K562 treated with DMSO at 1 percent for 24 hours (cell line): ENCODE measurements around the gene ZNF576. TPM values are rescaled to one million over a fixed set of nuclear protein-coding genes. Genes with fewer than 3 reads are reported as not detected.

Experiments used
- total RNA-seq: library from RNA; unstranded; fragments of 300-600 nt; gene quantifications from 2 replicates; pipeline ENCODE4 v1.2.3, GENCODE V29; 2022; ENCODE audit warnings: low read depth; ENCODE audit not compliant: insufficient read depth

Gene ZNF576, protein sequence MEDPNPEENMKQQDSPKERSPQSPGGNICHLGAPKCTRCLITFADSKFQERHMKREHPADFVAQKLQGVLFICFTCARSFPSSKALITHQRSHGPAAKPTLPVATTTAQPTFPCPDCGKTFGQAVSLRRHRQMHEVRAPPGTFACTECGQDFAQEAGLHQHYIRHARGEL
- 15.1 and 23.4 TPM in 2 replicates for total RNA-seq

DNA sequence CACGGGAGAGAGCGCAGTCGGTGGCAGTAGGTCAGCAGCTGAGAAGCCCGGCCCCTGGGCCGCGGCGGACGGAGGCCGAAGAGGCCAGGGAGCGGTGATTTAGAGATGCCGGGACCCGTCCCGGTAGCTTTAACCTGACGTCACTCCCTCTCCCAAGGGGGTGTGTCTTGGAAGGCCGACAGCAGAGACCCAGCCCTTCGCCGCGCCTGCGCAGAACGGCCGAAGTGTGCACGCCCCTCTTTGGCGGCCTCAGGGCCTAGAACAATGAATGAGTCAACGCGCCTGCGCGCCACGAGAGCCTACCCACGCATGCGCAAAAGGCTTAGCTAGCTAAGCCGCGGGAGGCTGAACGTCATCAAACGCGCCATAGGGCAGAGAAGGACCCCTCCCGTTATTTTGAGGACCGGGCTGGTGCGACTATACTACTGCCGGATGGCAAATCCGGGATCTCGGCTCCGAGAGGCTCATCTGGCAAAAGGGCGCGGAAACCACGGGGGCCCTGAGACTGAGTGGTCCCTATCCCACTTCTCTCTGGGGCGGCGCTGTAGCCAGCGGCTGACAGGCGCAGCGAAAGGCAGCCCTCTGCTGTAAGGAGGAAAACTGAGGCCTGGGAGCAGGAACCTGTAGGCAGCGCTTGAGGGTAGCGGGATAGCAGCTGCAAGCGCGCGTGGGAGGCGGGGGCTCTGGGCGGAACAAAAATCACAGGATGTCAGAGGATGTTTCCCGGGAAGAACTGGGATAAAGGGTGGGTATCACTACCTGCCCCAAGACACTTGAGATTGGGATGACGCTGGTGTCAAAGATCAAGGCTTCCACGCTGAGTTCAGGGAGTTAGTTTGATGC is at the start of gene ZNF576, which contains the start of gene IRGQ:
ZNF576 (plus strand) TSS at position 597 of the 843 bp plus-strand sequence. CDS start 514 bp downstream, outside the sequence.
IRGQ (minus strand) TSS at position 136 of the 843 bp plus-strand sequence. CDS start 796 bp downstream, outside the sequence.

DNA sequence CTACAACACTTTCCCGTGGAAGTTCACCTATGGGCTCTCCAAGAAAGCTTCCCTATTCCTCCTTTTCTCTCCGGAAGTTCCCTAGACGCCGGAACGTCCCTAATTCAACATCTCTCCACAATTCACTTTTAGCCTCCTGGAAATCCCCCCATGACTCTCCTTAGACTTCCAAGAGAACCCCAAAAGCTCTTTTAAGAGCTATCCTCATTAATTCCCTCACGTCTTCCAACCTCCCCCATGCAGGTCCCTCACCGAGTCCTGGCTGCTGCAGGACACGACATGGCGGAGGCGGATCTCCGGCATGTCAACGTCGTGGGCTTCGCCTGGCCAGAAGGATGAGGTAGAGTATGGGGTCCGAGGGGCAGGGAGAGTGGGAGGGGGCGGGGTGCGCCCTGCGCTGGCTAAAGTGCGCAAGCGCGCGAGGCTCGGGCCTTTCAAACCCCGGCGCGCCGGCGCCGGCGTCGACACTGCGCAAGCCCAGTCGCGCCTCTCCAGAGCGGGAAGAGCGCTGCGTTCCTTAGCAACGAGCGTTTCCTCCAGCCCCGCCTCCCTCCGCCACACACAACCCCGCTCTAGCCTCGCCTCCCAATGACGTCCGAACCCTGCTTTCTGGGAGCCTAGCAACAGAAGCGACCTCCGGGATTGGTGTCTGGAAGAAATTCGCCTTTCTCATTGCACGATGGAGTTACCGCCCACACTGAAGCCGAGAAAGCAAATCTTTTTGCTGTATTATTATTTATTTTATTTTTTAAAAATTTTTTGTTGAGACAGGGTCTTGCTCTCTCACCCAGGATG is 21.0 kb upstream of the ZNF576 start, which contains the start of the genes PINLYP and XRCC1:
PINLYP (plus strand) TSS at position 646 of the 795 bp plus-strand sequence. CDS start 1,391 bp downstream, outside the sequence.
XRCC1 (minus strand) TSS at position 372 of the 795 bp plus-strand sequence; CDS start at position 303, 69 bp downstream.

DNA sequence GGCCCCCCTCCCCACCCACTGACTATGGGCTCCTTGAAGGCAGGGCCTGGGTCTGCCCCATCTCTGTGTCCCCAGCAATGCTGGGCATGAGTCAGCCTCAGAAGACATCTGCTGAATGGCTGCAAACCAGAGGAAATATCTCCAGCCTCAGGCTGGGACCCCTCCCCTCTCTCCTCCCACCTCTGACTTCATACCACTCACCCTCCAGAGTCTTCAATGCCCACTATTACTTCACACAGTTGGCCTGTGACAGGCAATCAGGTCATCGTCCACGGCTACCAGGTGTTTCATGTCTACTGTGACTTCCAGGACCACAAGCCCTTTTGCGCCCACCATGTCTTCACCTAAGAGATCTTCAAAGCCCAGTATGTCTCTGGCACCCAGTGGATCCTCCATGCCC is 15.4 kb downstream of the ZNF576 start, which contains the start of gene SRRM5:
SRRM5 (plus strand) TSS at position 301 of the 400 bp plus-strand sequence; CDS start at position 335, 34 bp downstream.

DNA sequence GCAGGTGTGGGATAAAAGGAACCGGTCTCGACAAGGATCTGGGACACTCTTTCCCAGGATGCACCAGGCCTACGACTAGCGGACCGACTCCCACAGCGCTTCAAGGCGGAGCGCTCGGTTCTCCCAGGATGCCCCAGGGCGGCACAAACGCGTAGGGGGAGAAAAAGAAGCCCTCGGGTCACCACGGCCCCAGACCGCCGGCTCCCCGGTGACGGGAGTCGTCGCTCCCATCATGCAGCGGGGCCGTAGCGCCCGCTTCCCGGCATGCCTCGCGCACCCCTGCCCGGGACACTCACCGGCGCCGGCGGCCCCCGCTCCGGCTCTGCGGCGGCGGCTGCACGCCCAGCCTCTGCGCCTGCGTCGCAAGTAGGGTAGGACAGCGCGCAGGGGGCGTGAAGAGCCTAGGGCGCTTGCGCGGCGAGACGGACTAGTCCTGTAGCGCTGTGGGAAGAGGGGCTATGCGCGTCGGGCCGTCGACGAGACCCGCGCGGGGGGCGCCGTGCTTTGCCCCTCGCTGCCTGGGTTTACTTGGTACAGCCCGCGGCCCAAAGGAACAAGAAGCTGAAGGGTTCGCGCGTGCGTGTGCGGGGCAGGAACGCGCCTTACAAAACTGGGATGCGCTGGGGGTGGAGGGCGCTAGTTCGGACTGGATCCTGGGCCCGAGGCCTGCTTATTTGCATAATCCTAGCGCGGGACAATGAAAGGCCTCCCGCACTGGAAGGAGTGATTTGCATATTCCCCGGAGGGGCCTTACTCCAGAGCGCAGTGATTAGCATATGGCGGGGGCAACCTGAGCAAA is 23.1 kb downstream of the ZNF576 start, which contains the start of gene ZNF428:
ZNF428 (minus strand) TSS at position 368 of the 799 bp plus-strand sequence. CDS start 5,325 bp downstream, outside the sequence.

DNA sequence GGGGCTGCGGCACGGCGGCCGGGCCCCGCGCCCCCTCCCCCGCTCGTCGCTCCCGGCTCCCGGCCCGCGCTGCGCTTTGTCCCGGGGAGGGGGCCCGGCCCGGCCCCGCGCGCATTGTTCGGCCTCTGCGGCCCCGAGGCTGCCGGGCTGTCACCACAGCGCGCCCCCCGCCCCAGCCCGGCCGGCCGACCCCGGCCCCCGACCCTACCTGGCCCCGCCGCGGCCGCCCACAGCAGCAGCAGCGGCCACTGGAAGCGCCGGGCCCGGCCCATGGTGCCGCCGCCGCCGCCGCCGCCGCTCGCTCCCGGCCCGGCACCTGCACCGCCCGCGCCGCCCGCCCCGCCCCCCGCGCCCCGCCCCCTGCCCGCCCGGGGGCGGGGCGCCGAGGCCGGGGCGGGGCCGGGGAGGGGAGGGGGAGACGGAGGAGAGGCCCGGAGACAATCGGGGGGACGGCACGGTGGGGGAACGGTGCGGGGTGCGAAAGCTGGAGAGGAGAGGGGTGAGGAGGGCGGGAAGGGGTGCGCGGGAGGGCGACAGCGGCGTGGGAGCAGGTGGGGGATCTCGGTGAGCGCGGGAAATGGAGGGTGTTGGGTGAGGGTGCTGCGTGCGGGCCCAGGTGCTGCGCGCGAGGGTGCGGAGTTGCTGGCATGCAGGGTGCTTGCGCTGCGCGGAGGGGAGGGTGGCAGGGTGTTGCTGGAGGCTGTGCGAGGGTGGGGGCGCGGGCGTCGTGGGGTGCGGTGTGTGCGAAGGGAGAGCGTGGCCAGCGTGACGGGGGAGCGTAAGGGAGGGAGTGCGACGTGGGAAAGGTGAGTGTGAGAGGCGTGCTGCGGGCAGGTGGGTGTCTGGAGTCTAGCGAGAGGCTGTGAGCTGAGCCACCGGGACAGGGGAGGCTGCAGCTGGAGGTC is 43.4 kb downstream of the ZNF576 start, which contains the start of gene CADM4:
CADM4 (minus strand) TSS at position 332 of the 905 bp plus-strand sequence; CDS start at position 272, 60 bp downstream.

Other genes with a start within 250 kb of the ZNF576 start
- gene CD177, start 242.9 kb upstream of the ZNF576 start, total RNA-seq, result not detected in 2 replicates
- gene TEX101, start 181.7 kb upstream of the ZNF576 start, total RNA-seq, result 0.81 and 1.0 TPM in 2 replicates
- gene LYPD3, start 131.0 kb upstream of the ZNF576 start, total RNA-seq, result 1.7 and 2.4 TPM in 2 replicates
- 24.0 and 27.9 TPM in 2 replicates for gene PHLDB3, start 91.8 kb upstream of the ZNF576 start, total RNA-seq
- gene ETHE1, start 69.4 kb upstream of the ZNF576 start, total RNA-seq, result 38.0 and 39.6 TPM in 2 replicates
- gene ZNF575, start 63.4 kb upstream of the ZNF576 start, total RNA-seq, result 1.6 and 1.7 TPM in 2 replicates
- 55.8 and 58.5 TPM in 2 replicates for gene XRCC1, start 21.1 kb upstream of the ZNF576 start, total RNA-seq
- gene PINLYP, start 20.8 kb upstream of the ZNF576 start, total RNA-seq, result 3.8 and 5.8 TPM in 2 replicates
- gene IRGQ, start 461 bp upstream of the ZNF576 start, total RNA-seq, result 5.8 and 6.6 TPM in 2 replicates
- gene SRRM5, start 15.5 kb downstream of the ZNF576 start, total RNA-seq, result 0.58 and 0.60 TPM in 2 replicates
- 82.2 and 85.2 TPM in 2 replicates for gene ZNF428, start 23.0 kb downstream of the ZNF576 start, total RNA-seq
- 5.5 and 7.5 TPM in 2 replicates for gene CADM4, start 43.3 kb downstream of the ZNF576 start, total RNA-seq
- 29.6 and 32.2 TPM in 2 replicates for gene PLAUR, start 73.6 kb downstream of the ZNF576 start, total RNA-seq
- gene IRGC, start 119.5 kb downstream of the ZNF576 start, total RNA-seq, result not detected in 2 replicates
- gene SMG9, start 158.4 kb downstream of the ZNF576 start, total RNA-seq, result 35.8 and 36.2 TPM in 2 replicates
- gene KCNN4, start 184.4 kb downstream of the ZNF576 start, total RNA-seq, result 9.6 and 13.3 TPM in 2 replicates
- 0.42 and 0.65 TPM in 2 replicates for gene LYPD5, start 205.9 kb downstream of the ZNF576 start, total RNA-seq
- gene ZNF283, start 230.7 kb downstream of the ZNF576 start, total RNA-seq, result 2.8 and 4.5 TPM in 2 replicates